ENCODE results near the gene LHX2. TPM values are rescaled to one million over a fixed set of nuclear protein-coding genes. Genes with fewer than 3 reads are reported as not detected.

Gene LHX2
- total and polyA plus RNA-seq, 2 of the 4 experiments (the other 2 are of a cell fraction), result not detected

Other genes starting within 250 kb of the LHX2 start
- gene DENND1A, start 81.6 kb upstream of the LHX2 start, total RNA-seq (2012; rRNA removed), result 21.4 and 27.6 TPM in 2 replicates
- gene DENND1A, start 81.6 kb upstream of the LHX2 start, polyA plus RNA-seq (2012; rRNA removed), result 21.2 and 21.4 TPM in 2 replicates
- gene NEK6, start 246.2 kb downstream of the LHX2 start, total RNA-seq (2012; rRNA removed), result 77.8 and 79.9 TPM in 2 replicates
- gene NEK6, start 246.2 kb downstream of the LHX2 start, polyA plus RNA-seq (2012; rRNA removed), result 110 and 112 TPM in 2 replicates